Measurements from ENCODE around the gene SAYSD1. TPM values are rescaled to one million over a fixed set of nuclear protein-coding genes. Genes with fewer than 3 reads are reported as not detected.

Gene SAYSD1
- total and polyA plus RNA-seq, 2 donors from 2014 or later: 17.1 to 20.4 TPM

- Histone ChIP-seq H3K9ac (ENCODE audit: low read length in 3 of 3) (no peak overlapping the region), H3K4me1 (ENCODE audit: control insufficient read depth in 2 of 3, insufficient read depth in 2 of 3, low read depth in 1 of 3, low read length in 3 of 3) (no peaks in the 10 kb centered on the region), H3K27ac (ENCODE audit: low read depth in 2 of 2, low read length in 2 of 2) (no peak overlapping the region), H3K9me3 (ENCODE audit: control insufficient read depth in 2 of 3, insufficient read depth in 1 of 3, low read length in 3 of 3) (peaks cover 0 to 2% (median 0%) of the 10 kb centered on the region in 3 donors), H3K4me3 (ENCODE audit: low read length in 3 of 3) (no peak overlapping the region), H3K27me3 (ENCODE audit: control insufficient read depth, insufficient read depth, low read length) (no peaks in the 10 kb centered on the region), H3K36me3 (ENCODE audit: control insufficient read depth in 2 of 3, insufficient read depth in 3 of 3, low read length in 3 of 3) (no peaks in the 10 kb centered on the region)
- intact Hi-C loops (cut with DNase I): no loop called here
- no peak for TF ChIP-seq CTCF (IDR thresholded peaks at IDR 0.05; ENCODE audit: borderline replicate concordance, extremely low read depth, insufficient read depth)
- DNase-seq (no peak), FAIRE-seq (no peak)
Observed at GRCh38 chr6:39068391-39068790, 46.6 kb downstream of the SAYSD1 start.

GRCh38 chr6:39065561-39065960, 49.4 kb downstream of the SAYSD1 start:
- H3K27ac ChIP-seq (ENCODE audit: low read depth in 2 of 2, low read length in 2 of 2): no peak overlapping the region
- intact Hi-C loops (cut with DNase I): no loop called here
- FAIRE-seq (no peak), DNase-seq (no peak)
- no peak overlapping the region for H3K4me3 ChIP-seq (ENCODE audit: low read length in 3 of 3)
- no peak for TF ChIP-seq CTCF (IDR thresholded peaks at IDR 0.05; ENCODE audit: borderline replicate concordance, extremely low read depth, insufficient read depth)
- no peaks in the 10 kb centered on the region for H3K4me1 ChIP-seq (ENCODE audit: control insufficient read depth in 2 of 3, insufficient read depth in 2 of 3, low read depth in 1 of 3, low read length in 3 of 3)
- H3K36me3 ChIP-seq (ENCODE audit: control insufficient read depth in 2 of 3, insufficient read depth in 3 of 3, low read length in 3 of 3): no peaks in the 10 kb centered on the region
- no peak overlapping the region for H3K9ac ChIP-seq (ENCODE audit: low read length in 3 of 3)
- H3K9me3 ChIP-seq (ENCODE audit: control insufficient read depth in 2 of 3, insufficient read depth in 1 of 3, low read length in 3 of 3): peaks cover 0 to 2% (median 0%) of the 10 kb centered on the region in 3 donors
- no peaks in the 10 kb centered on the region for H3K27me3 ChIP-seq (ENCODE audit: control insufficient read depth, insufficient read depth, low read length)

- Histone ChIP-seq H3K9ac (ENCODE audit: low read length in 3 of 3) (no peak overlapping the region), H3K27me3 (ENCODE audit: control insufficient read depth, insufficient read depth, low read length) (no peaks in the 10 kb centered on the region), H3K36me3 (ENCODE audit: control insufficient read depth in 2 of 3, insufficient read depth in 3 of 3, low read length in 3 of 3) (no peaks in the 10 kb centered on the region), H3K4me1 (ENCODE audit: control insufficient read depth in 2 of 3, insufficient read depth in 2 of 3, low read depth in 1 of 3, low read length in 3 of 3) (no peaks in the 10 kb centered on the region), H3K27ac (ENCODE audit: low read depth in 2 of 2, low read length in 2 of 2) (no peak overlapping the region), H3K9me3 (ENCODE audit: control insufficient read depth in 2 of 3, insufficient read depth in 1 of 3, low read length in 3 of 3) (no peaks in the 10 kb centered on the region), H3K4me3 (ENCODE audit: low read length in 3 of 3) (no peak overlapping the region)
- no peak for FAIRE-seq
- intact Hi-C loops (cut with DNase I): no loop called here
- no peak for DNase-seq
- no peak for TF ChIP-seq CTCF (IDR thresholded peaks at IDR 0.05; ENCODE audit: borderline replicate concordance, extremely low read depth, insufficient read depth)
Observed at GRCh38 chr6:39063526-39063925, 51.5 kb downstream of the SAYSD1 start.

Data from kidney (tissue), 14 donors.